Mesendoderm (in vitro differentiated cells): Measurements from ENCODE around the gene ARHGAP22.

ENCODE experiments used
- DNase-seq: peaks from one replicate; pipeline ENCODE4 v3.0.0; 2013
- H2AK5ac ChIP-seq: 2 replicates; pipeline ENCODE4 v1.6.1; 2013; ENCODE audit warnings: low read length, inconsistent platforms
- H2BK120ac ChIP-seq: 2 replicates; pipeline ENCODE4 v1.6.1; 2013; ENCODE audit warnings: low read depth, mild to moderate bottlenecking, low read length, moderate library complexity, mixed read lengths
- H2BK15ac ChIP-seq: replicated peaks from 2 replicates; pipeline ENCODE4 v1.6.1; 2013; ENCODE audit warnings: low read depth, mild to moderate bottlenecking, moderate library complexity
- H2BK5ac ChIP-seq: 2 replicates; pipeline ENCODE4 v1.6.1; 2013; ENCODE audit warnings: low read length, inconsistent platforms
- H3K18ac ChIP-seq: 2 replicates; pipeline ENCODE4 v1.6.1; 2013; ENCODE audit warnings: mild to moderate bottlenecking, low read length, mixed read lengths
- H3K23ac ChIP-seq: one replicate; pipeline ENCODE4 v1.6.1; 2013; ENCODE audit warnings: low read length
- H3K27ac ChIP-seq: 2 replicates; pipeline ENCODE4 v1.5.1; 2013; ENCODE audit warnings: low read depth, mild to moderate bottlenecking, inconsistent platforms, low read length, moderate library complexity
- H3K27me3 ChIP-seq: 2 replicates; pipeline ENCODE4 v1.6.1; 2013; ENCODE audit warnings: low read length, control low read depth, mild to moderate bottlenecking, inconsistent platforms; ENCODE audit not compliant: insufficient read depth, poor library complexity
- H3K36me3 ChIP-seq: 2 replicates; pipeline ENCODE4 v1.6.1; 2013; ENCODE audit warnings: low read length, inconsistent platforms; ENCODE audit not compliant: control insufficient read depth, insufficient read depth
- H3K4ac ChIP-seq: one replicate; pipeline ENCODE4 v1.6.1; 2013; ENCODE audit warnings: low read depth, mild to moderate bottlenecking, low read length, moderate library complexity
- H3K4me1 ChIP-seq: 2 replicates; pipeline ENCODE4 v1.6.1; 2013; ENCODE audit warnings: low read depth, low read length, inconsistent platforms; ENCODE audit not compliant: control insufficient read depth
- H3K4me2 ChIP-seq: 2 replicates; pipeline ENCODE4 v1.6.1; 2013; ENCODE audit warnings: low read length
- H3K4me3 ChIP-seq: 2 replicates; pipeline ENCODE4 v1.5.1; 2013; ENCODE audit warnings: mild to moderate bottlenecking, low read length
- H3K56ac ChIP-seq: one replicate; pipeline ENCODE4 v1.6.1; 2013; ENCODE audit warnings: low read length
- H3K79me1 ChIP-seq: 2 replicates; pipeline ENCODE4 v1.6.1; 2013; ENCODE audit warnings: low read length, inconsistent platforms
- H3K79me2 ChIP-seq: 2 replicates; pipeline ENCODE4 v1.6.1; 2013; ENCODE audit warnings: mild to moderate bottlenecking, low read length; ENCODE audit not compliant: control insufficient read depth, insufficient read depth
- H3K9ac ChIP-seq: 2 replicates; pipeline ENCODE4 v1.6.1; 2013; ENCODE audit warnings: low read length, inconsistent platforms
- H4K5ac ChIP-seq: one replicate; pipeline ENCODE4 v1.6.1; 2013; ENCODE audit warnings: low read length
- H4K8ac ChIP-seq: one replicate; pipeline ENCODE4 v1.6.1; 2013; ENCODE audit warnings: low read depth, mild to moderate bottlenecking, control low read depth, low read length, moderate library complexity
- WGBS: extraction: QIAGEN DNeasy Blood & Tissue Kit; methylation state at CpG from one replicate; pipeline ENCODE4 v1.1.7; 2013; ENCODE audit warnings: low lambda C conversion rate, missing lambda C conversion rate; ENCODE audit not compliant: insufficient coverage; ENCODE audit errors: extremely low coverage; 5-methylcytosine and 5-hydroxymethylcytosine counted together

ARHGAP22 gene

DNA sequence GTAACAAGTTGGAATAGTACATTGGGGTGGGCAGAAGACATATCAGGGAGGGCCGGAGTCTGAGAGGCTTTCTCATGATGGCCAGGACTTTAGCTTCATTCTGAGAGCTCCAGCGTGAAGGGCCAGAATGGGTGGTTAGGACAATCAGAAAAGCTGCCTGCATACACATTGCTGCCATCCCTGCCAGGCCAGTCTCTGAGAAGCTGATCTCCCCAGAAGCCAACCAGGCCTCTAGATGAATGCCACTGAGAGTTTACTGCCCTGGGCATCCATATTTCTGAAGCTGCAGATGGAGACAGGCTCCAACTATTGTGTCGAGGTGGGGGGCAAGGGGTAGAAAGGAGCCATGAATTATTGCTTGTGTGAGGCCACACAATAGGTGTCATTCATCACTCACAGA is 32.0 kb upstream of the ARHGAP22 start:
- Histone ChIP-seq H3K4me2 (no peak overlapping the region), H3K4me1 (no peaks in the 10 kb centered on the region), H4K8ac (no peak overlapping the region), H3K56ac (no peak overlapping the region), H3K23ac (no peak overlapping the region), H3K27me3 (no peaks in the 10 kb centered on the region), H3K27ac (no peak overlapping the region), H3K79me1 (no peaks in the 10 kb centered on the region), H3K4me3 (no peak overlapping the region), H2BK5ac (no peak overlapping the region), H3K18ac (no peak overlapping the region), H2BK15ac (no peak overlapping the region), H3K79me2 (no peaks in the 10 kb centered on the region), H2AK5ac (no peak overlapping the region), H3K9ac (no peak overlapping the region), H2BK120ac (no peak overlapping the region), H3K4ac (no peak overlapping the region), H4K5ac (no peak overlapping the region), H3K36me3 (no peaks in the 10 kb centered on the region)
- no peak for DNase-seq
- no CpG with 5 or more reads among the region's 3 CpGs for WGBS

DNA sequence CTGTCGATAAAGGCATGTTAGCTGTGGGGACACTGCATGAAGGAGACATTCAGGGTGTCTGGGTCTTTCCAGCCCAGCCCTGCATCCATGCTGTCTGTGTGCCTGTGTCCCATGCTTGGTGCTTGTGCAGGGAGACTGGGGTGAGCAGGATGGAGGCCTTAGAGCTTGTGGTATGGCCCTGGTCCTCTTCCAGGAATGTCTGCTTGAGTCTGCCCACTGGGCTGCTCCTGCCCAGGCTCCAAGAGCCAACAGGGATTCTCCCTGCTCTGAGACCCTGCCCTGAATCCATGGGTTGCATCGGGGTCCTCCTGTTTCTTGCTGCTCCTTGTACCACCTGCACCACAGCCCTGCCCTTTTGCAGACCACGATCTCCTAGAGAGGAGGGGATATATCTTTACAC is 31.4 kb upstream of the ARHGAP22 start:
- H3K4me2 ChIP-seq, result no peak overlapping the region
- H2AK5ac ChIP-seq, result no peak overlapping the region
- no peak overlapping the region for H3K4ac ChIP-seq
- H2BK15ac ChIP-seq, result no peak overlapping the region
- H3K79me2 ChIP-seq, result no peaks in the 10 kb centered on the region
- H3K56ac ChIP-seq, result no peak overlapping the region
- no peak overlapping the region for H4K5ac ChIP-seq
- H3K23ac ChIP-seq, result no peak overlapping the region
- H3K27me3 ChIP-seq, result no peaks in the 10 kb centered on the region
- H3K79me1 ChIP-seq, result no peaks in the 10 kb centered on the region
- no peak overlapping the region for H3K27ac ChIP-seq
- H3K4me1 ChIP-seq, result no peaks in the 10 kb centered on the region
- H3K36me3 ChIP-seq, result no peaks in the 10 kb centered on the region
- H3K4me3 ChIP-seq, result no peak overlapping the region
- H3K9ac ChIP-seq, result no peak overlapping the region
- no CpG with 5 or more reads among the region's 3 CpGs for WGBS
- no peak for DNase-seq
- H4K8ac ChIP-seq, result no peak overlapping the region
- no peak overlapping the region for H2BK120ac ChIP-seq
- no peak overlapping the region for H2BK5ac ChIP-seq
- no peak overlapping the region for H3K18ac ChIP-seq

DNA sequence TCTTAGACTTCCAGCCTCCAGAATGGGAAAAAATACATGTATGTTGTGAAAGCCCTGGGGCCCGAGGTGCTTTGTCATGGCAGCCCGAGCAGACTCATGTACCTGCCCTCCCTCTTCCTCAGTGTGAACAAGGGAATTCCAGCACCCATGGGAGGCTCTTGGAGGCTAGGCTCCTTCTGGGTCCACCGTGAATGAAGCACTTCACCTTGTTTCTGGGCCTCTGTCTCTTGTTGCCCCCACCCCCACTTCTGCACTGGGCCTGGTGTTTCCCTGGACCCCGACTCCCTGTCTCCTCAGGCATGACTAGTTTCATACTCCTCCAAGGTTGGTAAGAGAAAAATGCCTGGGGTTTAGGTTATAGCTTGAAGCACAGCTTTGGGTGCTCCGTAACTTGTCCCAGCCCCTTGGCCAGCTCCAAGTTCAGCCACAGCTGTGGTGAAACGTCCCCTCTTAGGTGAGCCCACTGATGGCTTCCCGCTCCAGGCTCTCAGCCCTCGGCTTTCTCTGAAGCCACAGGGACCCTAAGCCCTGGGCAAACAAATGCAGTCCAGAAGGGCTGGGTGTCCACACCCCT is 30.2 kb upstream of the ARHGAP22 start:
- no peak for DNase-seq
- Histone ChIP-seq H4K5ac (no peak overlapping the region), H2BK15ac (no peak overlapping the region), H3K79me1 (no peaks in the 10 kb centered on the region), H3K36me3 (no peaks in the 10 kb centered on the region), H3K9ac (no peak overlapping the region), H3K18ac (no peak overlapping the region), H3K23ac (no peak overlapping the region), H3K79me2 (no peaks in the 10 kb centered on the region), H2AK5ac (no peak overlapping the region), H3K4ac (no peak overlapping the region), H2BK5ac (no peak overlapping the region), H3K4me1 (no peaks in the 10 kb centered on the region), H3K4me3 (no peak overlapping the region), H2BK120ac (no peak overlapping the region), H3K4me2 (no peak overlapping the region), H3K27me3 (no peaks in the 10 kb centered on the region), H4K8ac (no peak overlapping the region), H3K27ac (no peak overlapping the region), H3K56ac (no peak overlapping the region)
- WGBS, result no CpG with 5 or more reads among the region's 8 CpGs

DNA sequence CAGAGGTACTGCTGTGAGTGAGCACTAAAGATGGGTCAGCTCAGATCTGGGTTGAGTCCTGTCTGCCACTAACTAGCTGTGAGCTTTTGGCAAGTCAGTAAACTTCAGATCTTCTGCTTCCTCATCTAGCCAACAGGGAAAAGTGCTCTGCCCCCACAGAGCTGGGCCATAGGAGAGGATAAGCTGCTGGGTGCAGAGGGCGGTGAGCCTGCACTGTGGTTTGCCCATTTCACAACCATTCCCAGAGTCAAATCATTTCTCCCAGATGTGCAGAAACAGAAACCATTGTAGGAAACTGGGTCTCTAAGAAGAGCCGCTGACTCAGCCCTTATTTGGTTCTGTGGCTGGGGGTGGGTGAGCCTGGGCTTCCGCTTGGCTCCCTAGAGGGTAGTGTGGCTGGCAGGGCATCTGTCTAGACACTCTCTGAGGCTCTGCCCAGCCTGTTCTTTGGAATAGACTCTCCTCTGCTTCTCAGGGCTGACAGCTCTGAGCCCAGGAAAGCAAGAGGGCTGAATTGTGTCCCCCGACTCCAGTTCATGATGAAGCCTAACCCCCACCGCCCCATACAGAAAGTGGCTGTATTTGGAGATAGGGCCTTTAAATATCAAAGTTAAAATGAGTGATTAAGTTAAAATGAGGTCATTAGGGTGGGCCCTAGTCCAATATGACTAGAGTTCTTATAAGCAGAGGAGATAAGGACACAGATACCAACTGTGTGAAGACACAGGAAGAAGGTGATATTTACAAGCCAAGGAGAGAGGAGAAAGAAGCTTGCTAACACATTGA is 29.5 kb upstream of the ARHGAP22 start:
- Histone ChIP-seq H3K18ac (no peak overlapping the region), H2BK15ac (no peak overlapping the region), H2BK120ac (no peak overlapping the region), H3K27ac (no peak overlapping the region), H3K56ac (no peak overlapping the region), H3K4me3 (no peak overlapping the region), H4K8ac (no peak overlapping the region), H3K36me3 (no peaks in the 10 kb centered on the region), H2AK5ac (no peak overlapping the region), H2BK5ac (no peak overlapping the region), H3K79me1 (no peaks in the 10 kb centered on the region), H3K79me2 (no peaks in the 10 kb centered on the region), H3K27me3 (no peaks in the 10 kb centered on the region), H3K4ac (no peak overlapping the region), H4K5ac (no peak overlapping the region), H3K9ac (no peak overlapping the region), H3K23ac (no peak overlapping the region), H3K4me1 (no peaks in the 10 kb centered on the region), H3K4me2 (no peak overlapping the region)
- no peak for DNase-seq
- no CpG with 5 or more reads among the region's 5 CpGs for WGBS

DNA sequence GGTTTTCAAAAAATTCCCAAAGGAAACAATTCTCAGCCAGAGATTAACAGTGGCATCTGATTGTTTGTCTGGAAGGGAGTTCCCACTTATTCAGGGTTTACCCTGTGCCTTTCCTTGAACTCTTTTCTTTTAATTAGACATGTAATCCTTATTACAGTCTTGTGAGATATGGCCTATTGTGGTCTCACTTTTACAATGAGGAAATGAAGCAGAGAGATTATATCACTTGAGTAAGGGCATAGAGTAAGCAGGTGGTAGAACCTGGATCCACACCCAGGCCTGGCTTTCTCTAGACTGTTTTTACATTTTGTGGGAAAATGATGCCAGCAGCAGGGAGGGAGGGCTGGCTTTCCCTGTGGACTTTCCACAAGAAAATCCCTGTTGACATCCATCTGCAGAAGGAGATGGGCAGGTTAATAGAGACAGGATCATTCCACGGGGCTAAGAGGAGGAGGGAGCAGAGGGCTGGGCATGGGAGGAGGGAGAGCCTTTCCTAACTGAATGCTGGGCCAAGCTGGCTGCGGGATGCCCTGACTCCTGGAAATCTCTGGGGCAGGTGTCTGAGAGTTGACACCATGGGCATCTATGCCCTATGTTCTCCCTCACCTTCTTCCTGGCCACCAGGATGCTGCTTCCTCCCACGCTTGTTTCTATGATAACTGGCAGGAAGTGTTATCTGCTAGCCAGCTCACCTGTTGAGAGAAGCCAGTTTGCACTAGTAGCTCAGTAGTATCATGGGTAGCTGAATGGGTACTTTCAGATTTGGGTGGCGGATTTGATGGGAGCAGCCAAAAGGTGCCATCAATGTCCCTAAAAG is 28.7 kb upstream of the ARHGAP22 start:
- no peak overlapping the region for H3K56ac ChIP-seq
- no peak overlapping the region for H3K23ac ChIP-seq
- no peak overlapping the region for H4K8ac ChIP-seq
- no peak for DNase-seq
- H3K79me1 ChIP-seq, result no peaks in the 10 kb centered on the region
- H4K5ac ChIP-seq, result no peak overlapping the region
- H3K4me2 ChIP-seq, result no peak overlapping the region
- no peak overlapping the region for H3K4ac ChIP-seq
- no peak overlapping the region for H2BK5ac ChIP-seq
- no peak overlapping the region for H3K9ac ChIP-seq
- H3K27me3 ChIP-seq, result no peaks in the 10 kb centered on the region
- no peak overlapping the region for H3K18ac ChIP-seq
- no peaks in the 10 kb centered on the region for H3K36me3 ChIP-seq
- no peak overlapping the region for H2BK120ac ChIP-seq
- H3K4me3 ChIP-seq, result no peak overlapping the region
- no peak overlapping the region for H2BK15ac ChIP-seq
- no peak overlapping the region for H3K27ac ChIP-seq
- H3K79me2 ChIP-seq, result no peaks in the 10 kb centered on the region
- no peak overlapping the region for H2AK5ac ChIP-seq
- no peaks in the 10 kb centered on the region for H3K4me1 ChIP-seq
- WGBS, result no CpG with 5 or more reads among the region's 4 CpGs
